GM12892 (cell line): ENCODE data around the gene LCE2A.

ENCODE experiments used
- POLR2A ChIP-seq: IDR thresholded peaks from 2 replicates; pipeline ENCODE4 v1.6.1; 2011; ENCODE audit warnings: low read depth, low read length, control low read depth
- POLR2AphosphoS5 ChIP-seq: IDR thresholded peaks from 2 replicates; pipeline ENCODE4 v1.6.1; 2011; ENCODE audit warnings: low read depth, low read length, control low read depth
- TAF1 ChIP-seq: IDR thresholded peaks from 2 replicates; pipeline ENCODE4 v1.6.1; 2011; ENCODE audit warnings: low read depth, mild to moderate bottlenecking, control low read depth, low read length, borderline replicate concordance

- no peak for TF ChIP-seq POLR2A
- TF ChIP-seq POLR2AphosphoS5, result no peak
- TF ChIP-seq TAF1, result no peak
These were observed 41.7 kb downstream of the LCE2A start for GRCh38 chr1:152739841-152740240.
